NB4 (cell line): ENCODE results near the gene FGA.

ENCODE experiments used
- CTCF ChIP-seq: IDR thresholded peaks from one replicate; pipeline ENCODE4 v1.5.1; 2012; ENCODE audit warnings: low read depth, low read length
- POLR2A ChIP-seq: IDR thresholded peaks from 2 replicates; pipeline ENCODE4 v1.6.1; 2011; ENCODE audit warnings: mild to moderate bottlenecking; ENCODE audit not compliant: insufficient read length; ENCODE audit errors: extremely low read depth

- TF ChIP-seq CTCF (no peak), POLR2A (no peak)
Measured at GRCh38 chr4:154566639-154567204, 23.8 kb downstream of the FGA start.
